Stomach smooth muscle (tissue), 2 donors: ENCODE data around the gene DNAJC13.

Source experiments
- H3K27ac ChIP-seq: one replicate; pipeline ENCODE4 v1.7.0; 2013; ENCODE audit warnings: mild to moderate bottlenecking, low read length, inconsistent platforms
- H3K27me3 ChIP-seq, 2 donors: one replicate each; pipeline ENCODE4 v1.7.0; 2013; ENCODE audit warnings: low read length in 2 of 2; ENCODE audit not compliant: insufficient read depth in 2 of 2, control insufficient read depth in 1 of 2
- H3K36me3 ChIP-seq, 2 donors: one replicate each; pipeline ENCODE4 v1.7.0; 2013; ENCODE audit warnings: low read length in 2 of 2; ENCODE audit not compliant: control insufficient read depth in 2 of 2, insufficient read depth in 2 of 2
- H3K4me1 ChIP-seq: one replicate; pipeline ENCODE4 v1.7.0; 2013; ENCODE audit warnings: low read length; ENCODE audit not compliant: control insufficient read depth, insufficient read depth
- H3K4me3 ChIP-seq, 2 donors: one replicate each; pipeline ENCODE4 v1.7.0; 2013; ENCODE audit warnings: low read length in 2 of 2
- H3K9ac ChIP-seq, 2 donors: one replicate each; pipeline ENCODE4 v1.7.0; 2013; ENCODE audit warnings: low read length in 2 of 2, mild to moderate bottlenecking in 1 of 2
- H3K9me3 ChIP-seq, 2 donors: one replicate each; pipeline ENCODE4 v1.7.0; 2013; ENCODE audit warnings: low read length in 2 of 2; ENCODE audit not compliant: control insufficient read depth in 2 of 2
- donor health status: healthy.
- donor health status: Pancreatic carcinoma.

DNAJC13 gene

DNA sequence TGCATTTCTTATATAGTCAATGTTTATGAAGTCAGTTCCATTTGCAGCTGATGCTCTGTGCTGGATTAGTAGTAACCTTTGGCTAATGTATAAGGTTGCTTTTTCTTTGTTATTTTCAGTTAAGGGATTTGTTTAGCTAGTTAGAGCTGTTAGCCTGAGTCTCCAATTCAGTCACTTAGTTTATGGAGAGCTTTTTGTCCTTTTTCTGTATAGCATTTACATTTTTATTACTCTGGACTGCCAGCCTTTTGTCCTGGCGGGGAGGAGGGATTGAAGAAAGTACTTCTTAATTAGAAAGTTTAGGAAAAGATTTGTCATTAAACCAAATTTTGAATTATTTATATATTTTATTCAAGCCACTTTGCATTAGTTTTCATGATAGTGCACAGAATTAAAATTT is 52.0 kb downstream of the DNAJC13 start:
- H3K4me3 ChIP-seq, result no peak overlapping the region
- H3K9me3 ChIP-seq, result no peaks in the 10 kb centered on the region
- H3K36me3 ChIP-seq, result peaks cover 5 to 13% of the 10 kb centered on the region in 2 donors
- H3K27ac ChIP-seq, result no peak overlapping the region
- no peaks in the 10 kb centered on the region for H3K4me1 ChIP-seq
- no peaks in the 10 kb centered on the region for H3K27me3 ChIP-seq
- no peak overlapping the region for H3K9ac ChIP-seq

DNA sequence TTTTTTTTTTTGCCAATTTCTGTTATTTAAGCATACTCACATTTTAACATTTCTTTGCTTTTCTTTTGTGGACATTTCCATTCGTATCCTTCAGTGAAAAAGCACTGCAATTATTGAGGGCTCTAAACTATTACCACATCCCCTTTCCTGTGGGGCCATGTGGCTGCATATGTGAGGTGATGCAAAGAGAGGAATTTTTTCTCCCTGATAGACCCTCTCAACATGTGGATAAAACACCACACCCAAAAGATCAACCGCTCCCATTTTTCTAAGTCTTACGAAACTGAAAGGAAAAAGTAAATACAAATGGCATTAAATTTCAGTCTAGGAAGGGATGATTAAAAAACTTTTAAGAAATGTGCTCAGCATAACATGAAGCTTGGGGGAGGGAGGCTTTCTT is 68.8 kb downstream of the DNAJC13 start:
- no peaks in the 10 kb centered on the region for H3K4me1 ChIP-seq
- H3K9ac ChIP-seq, result no peak overlapping the region
- H3K4me3 ChIP-seq, result no peak overlapping the region
- no peaks in the 10 kb centered on the region for H3K9me3 ChIP-seq
- H3K36me3 ChIP-seq, result peaks cover 22 to 31% of the 10 kb centered on the region in 2 donors
- no peak overlapping the region for H3K27ac ChIP-seq
- no peaks in the 10 kb centered on the region for H3K27me3 ChIP-seq

DNA sequence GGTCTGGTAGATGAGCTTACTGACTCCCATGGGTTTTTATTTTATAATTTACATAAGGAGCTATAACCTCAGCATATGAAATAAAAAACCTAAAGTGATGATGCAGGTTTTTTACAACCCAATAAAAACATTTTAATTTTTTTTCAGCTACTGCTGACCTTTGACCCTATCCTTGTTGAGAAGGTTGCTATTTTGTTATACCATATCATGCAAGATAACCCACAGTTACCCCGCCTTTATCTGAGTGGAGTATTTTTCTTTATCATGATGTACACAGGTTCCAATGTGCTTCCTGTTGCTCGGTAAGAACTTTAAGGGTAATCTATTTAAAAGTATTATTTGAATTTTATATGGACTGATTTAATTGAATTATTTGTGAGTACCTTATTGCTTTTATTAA is 70.8 kb downstream of the DNAJC13 start:
- peaks cover 30% of the 10 kb centered on the region in 2 donors for H3K36me3 ChIP-seq
- H3K9me3 ChIP-seq, result no peaks in the 10 kb centered on the region
- no peak overlapping the region for H3K4me3 ChIP-seq
- H3K27me3 ChIP-seq, result no peaks in the 10 kb centered on the region
- H3K9ac ChIP-seq, result no peak overlapping the region
- no peak overlapping the region for H3K27ac ChIP-seq
- H3K4me1 ChIP-seq, result no peaks in the 10 kb centered on the region

DNA sequence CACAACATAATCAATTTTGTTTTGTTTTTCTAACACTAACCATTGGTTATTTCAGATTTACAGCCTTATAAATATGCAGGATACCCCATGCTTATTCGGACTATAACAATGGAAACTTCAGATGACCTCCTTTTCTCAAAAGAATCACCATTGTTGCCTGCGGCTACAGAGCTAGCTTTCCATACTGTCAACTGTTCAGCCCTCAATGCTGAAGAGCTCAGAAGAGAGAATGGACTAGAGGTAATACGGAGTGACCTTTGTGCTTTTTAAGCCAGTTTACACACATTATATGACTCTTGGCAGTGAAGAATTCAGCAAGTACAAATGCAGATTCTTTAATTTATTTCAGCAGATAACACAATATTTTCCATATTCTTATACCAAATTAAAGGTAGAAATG is 81.8 kb downstream of the DNAJC13 start:
- Histone ChIP-seq H3K9ac (no peak overlapping the region), H3K9me3 (no peaks in the 10 kb centered on the region), H3K36me3 (peaks cover 41 to 55% of the 10 kb centered on the region in 2 donors), H3K4me3 (no peak overlapping the region), H3K27me3 (no peaks in the 10 kb centered on the region), H3K27ac (no peak overlapping the region), H3K4me1 (no peaks in the 10 kb centered on the region)

DNA sequence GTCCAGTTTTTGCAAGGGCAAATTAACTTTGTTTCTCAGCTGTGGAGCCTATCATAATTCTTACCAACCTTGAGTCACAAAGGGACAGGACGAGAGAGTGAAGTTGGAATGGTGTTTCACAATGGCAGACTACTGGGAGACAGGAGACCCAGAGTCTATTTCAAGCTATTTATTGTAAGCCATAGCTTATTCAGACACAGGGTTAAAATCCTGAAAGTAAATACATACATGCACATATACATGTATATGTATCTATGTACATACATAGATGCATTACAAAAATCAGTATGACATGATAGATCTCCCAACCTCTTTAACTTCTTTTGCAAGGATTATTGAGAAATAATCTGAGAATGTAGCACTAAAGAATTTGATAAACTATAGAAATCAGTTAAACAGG is 86.3 kb downstream of the DNAJC13 start:
- Histone ChIP-seq H3K27me3 (no peaks in the 10 kb centered on the region), H3K4me3 (no peak overlapping the region), H3K9me3 (no peaks in the 10 kb centered on the region), H3K36me3 (peaks cover 50 to 53% of the 10 kb centered on the region in 2 donors), H3K4me1 (no peaks in the 10 kb centered on the region), H3K27ac (no peak overlapping the region), H3K9ac (no peak overlapping the region)

DNA sequence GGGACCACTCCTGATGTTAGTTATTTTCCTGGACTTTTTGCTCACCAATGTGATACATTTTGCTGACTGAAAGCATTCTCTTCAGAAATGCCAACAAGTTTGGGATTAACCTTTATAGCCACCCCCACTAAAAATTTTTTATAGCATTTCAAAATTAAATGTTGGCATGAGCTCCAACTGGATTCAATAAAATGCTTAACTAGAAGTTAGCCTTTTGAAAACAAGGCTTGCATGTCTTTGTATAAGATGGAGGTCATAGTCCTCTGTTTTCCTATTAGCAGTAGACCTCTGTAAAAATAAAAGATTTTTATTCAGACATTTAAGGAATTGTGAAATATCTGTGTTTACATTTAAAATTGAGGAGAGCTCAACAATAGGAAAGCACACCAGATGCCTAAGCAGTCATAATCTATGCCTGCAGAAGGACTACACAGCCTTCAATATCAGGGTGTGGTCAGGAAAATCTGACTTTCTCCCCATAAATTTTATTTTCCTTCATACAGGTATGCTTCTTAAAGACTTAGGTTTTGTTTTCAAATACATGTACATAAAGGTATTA is 87.2 kb downstream of the DNAJC13 start:
- Histone ChIP-seq H3K27ac (no peak overlapping the region), H3K4me3 (no peak overlapping the region), H3K27me3 (no peaks in the 10 kb centered on the region), H3K9me3 (no peaks in the 10 kb centered on the region), H3K9ac (no peak overlapping the region), H3K36me3 (peaks cover 48 to 50% of the 10 kb centered on the region in 2 donors), H3K4me1 (no peaks in the 10 kb centered on the region)

DNA sequence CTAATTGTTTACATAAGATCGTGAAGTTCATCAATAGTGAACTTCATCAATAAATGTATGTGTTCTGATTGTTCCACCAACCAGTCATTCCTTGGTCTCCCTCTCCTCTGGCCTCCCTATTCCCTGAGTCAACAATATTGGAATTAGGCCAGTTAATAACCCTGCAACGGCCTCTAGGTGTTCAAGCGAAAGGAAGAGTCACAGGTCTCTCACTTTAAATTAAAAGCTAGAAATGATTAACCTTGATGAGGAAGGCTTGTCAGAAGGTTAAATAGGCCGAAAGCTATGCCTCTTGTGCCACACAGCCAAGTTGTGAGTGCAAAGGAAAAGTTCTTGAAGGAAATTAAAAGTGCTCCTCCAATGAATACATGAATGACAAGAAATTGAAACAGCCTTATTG is 90.4 kb downstream of the DNAJC13 start:
- no peak overlapping the region for H3K9ac ChIP-seq
- H3K4me1 ChIP-seq, result no peaks in the 10 kb centered on the region
- H3K27ac ChIP-seq, result no peak overlapping the region
- no peak overlapping the region for H3K4me3 ChIP-seq
- no peaks in the 10 kb centered on the region for H3K27me3 ChIP-seq
- peaks cover 35 to 39% of the 10 kb centered on the region in 2 donors for H3K36me3 ChIP-seq
- no peaks in the 10 kb centered on the region for H3K9me3 ChIP-seq

DNA sequence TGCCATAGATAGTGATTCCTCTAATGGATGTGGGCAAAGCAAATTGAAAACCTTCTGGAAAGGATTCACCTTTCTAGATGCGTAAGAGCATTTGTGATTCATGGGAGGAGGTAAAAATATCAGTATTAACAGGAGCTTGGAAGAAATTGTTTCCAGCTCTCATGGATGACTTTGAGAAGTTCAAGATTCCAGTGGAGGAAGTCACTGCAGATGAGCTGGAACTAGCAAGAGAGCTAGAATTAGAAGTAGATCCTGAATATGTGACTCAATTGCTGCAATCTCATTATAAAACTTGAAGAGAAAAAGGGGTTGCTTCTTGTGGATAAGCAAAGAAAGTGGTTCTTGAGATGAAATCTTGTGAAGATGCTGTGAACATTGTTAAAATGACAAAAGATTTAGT is 91.8 kb downstream of the DNAJC13 start:
- no peaks in the 10 kb centered on the region for H3K4me1 ChIP-seq
- H3K36me3 ChIP-seq, result peaks cover 33 to 38% of the 10 kb centered on the region in 2 donors

DNA sequence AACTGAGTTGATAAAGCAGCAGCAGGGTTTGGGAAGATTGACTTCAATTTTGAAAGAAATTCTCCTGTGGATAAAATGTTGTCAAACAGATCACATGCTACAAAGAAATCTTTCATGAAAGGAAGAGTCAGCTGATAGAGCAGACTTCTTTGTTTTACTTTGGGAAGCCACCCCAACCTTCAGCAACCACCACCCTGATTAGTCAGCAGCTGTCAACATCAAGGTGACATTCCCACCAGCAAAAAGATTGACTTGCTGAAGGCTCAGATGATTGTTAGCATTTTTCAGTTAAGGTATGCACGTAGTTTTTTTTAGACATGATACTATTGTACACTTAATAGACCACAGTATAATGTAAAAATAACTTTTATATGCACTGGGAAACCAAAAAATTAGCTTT is 92.2 kb downstream of the DNAJC13 start:
- no peaks in the 10 kb centered on the region for H3K27me3 ChIP-seq
- peaks cover 37 to 40% of the 10 kb centered on the region in 2 donors for H3K36me3 ChIP-seq
- H3K9me3 ChIP-seq, result no peaks in the 10 kb centered on the region
- H3K4me3 ChIP-seq, result no peak overlapping the region
- no peak overlapping the region for H3K9ac ChIP-seq
- no peaks in the 10 kb centered on the region for H3K4me1 ChIP-seq
- H3K27ac ChIP-seq, result no peak overlapping the region

More for the DNA sequence above, 91.8 kb downstream of the DNAJC13 start:
- Histone ChIP-seq H3K9me3 (no peaks in the 10 kb centered on the region), H3K27ac (no peak overlapping the region), H3K9ac (no peak overlapping the region), H3K4me3 (no peak overlapping the region), H3K27me3 (no peaks in the 10 kb centered on the region)

DNA sequence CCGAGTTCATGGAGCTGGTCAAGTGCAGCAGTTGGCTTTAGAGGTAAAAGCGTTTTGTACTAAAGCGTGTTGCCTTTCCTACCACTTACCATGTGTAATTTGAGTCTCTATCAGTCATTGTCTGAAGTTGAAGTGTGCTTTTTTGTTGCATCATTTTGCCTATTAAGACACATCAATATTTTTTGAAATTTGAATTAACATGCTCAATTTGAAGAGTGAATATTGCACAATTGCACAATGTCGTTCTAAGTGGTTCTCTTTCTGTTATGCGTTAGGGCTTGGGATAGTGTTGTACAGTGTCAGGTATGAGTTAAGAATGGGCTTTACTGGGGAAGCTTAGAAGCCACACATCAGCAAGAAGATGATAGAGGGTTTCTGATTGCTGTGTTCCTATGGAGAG is 95.8 kb downstream of the DNAJC13 start:
- H3K9me3 ChIP-seq, result no peaks in the 10 kb centered on the region
- H3K4me1 ChIP-seq, result no peaks in the 10 kb centered on the region
- no peak overlapping the region for H3K9ac ChIP-seq
- H3K36me3 ChIP-seq, result peaks cover 35 to 45% of the 10 kb centered on the region in 2 donors
- H3K27me3 ChIP-seq, result no peaks in the 10 kb centered on the region
- no peak overlapping the region for H3K4me3 ChIP-seq
- H3K27ac ChIP-seq, result no peak overlapping the region

DNA sequence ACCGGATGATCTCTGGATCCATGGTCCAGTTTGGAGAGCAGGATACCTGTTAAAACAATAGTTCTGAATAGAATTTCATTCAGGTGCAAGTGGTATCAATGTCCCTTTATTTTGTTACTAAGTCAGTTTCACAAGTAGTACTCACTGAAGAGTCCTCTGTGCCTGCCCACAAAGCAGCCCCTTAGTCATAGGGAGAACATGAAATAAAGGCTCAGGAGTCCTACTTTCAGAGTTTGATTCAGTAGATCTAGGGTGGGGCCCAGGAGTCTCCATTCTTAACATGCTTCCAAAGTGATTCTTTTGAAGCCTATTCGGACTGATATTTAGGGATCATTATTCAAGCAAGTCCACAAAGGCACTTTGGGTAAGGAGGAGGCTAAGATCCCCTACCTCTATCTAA is 100.0 kb downstream of the DNAJC13 start:
- Histone ChIP-seq H3K9me3 (no peaks in the 10 kb centered on the region), H3K9ac (no peak overlapping the region), H3K36me3 (peaks cover 33 to 37% of the 10 kb centered on the region in 2 donors), H3K27ac (no peak overlapping the region), H3K4me1 (no peaks in the 10 kb centered on the region), H3K27me3 (no peaks in the 10 kb centered on the region), H3K4me3 (no peak overlapping the region)
